SIG-M5 treated with dmso at 0.1 percent for 504 hours (cell line): ENCODE measurements around the gene GAL.

Experiments used
- DNase-seq: peaks from one replicate; lab custom pipeline; 2025; ENCODE audit not compliant: unreplicated experiment; lab: John Stamatoyannopoulos, UW

Gene GAL

GRCh38 chr11:68658661-68659060 lies 25.7 kb upstream of the GAL start:
- DNase-seq = no peak

DNA sequence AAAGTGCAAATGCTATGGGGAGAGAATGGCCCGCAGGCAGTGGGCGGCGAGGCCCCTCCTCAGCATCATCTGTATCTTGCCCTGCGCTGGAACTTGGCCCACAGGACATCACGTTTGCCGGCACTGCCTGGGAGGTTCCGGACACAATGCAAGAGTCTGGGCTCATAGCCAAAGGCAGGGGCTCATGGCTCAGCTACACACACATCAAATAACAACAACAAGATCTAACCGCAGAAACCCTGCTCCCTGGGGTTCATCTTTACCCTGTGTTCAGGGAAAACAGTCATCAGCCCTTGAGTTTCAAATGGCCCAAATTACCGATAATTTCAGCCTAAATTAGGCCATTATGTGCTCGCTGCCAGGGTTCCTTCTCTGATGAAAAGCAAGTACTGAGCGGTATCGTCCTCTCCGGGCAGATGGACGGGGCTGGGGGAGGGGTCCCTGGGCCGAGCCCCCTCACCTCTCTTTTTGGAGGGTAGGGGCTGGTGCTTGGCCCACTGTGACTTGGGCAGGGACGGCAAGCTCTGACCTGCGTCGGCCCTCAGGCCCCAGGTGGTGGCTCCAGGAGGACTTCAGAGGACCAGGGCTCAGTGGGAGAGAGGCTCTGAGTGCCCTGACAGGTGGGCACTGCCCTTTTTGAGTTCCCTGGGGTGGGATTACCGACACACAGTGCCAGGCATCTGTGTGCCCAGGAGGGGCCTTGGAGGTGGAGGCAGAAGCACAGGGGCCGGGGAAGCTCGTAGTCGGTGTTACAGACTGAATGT lies 25.0 kb upstream of the GAL start:
- no peak for DNase-seq

DNA sequence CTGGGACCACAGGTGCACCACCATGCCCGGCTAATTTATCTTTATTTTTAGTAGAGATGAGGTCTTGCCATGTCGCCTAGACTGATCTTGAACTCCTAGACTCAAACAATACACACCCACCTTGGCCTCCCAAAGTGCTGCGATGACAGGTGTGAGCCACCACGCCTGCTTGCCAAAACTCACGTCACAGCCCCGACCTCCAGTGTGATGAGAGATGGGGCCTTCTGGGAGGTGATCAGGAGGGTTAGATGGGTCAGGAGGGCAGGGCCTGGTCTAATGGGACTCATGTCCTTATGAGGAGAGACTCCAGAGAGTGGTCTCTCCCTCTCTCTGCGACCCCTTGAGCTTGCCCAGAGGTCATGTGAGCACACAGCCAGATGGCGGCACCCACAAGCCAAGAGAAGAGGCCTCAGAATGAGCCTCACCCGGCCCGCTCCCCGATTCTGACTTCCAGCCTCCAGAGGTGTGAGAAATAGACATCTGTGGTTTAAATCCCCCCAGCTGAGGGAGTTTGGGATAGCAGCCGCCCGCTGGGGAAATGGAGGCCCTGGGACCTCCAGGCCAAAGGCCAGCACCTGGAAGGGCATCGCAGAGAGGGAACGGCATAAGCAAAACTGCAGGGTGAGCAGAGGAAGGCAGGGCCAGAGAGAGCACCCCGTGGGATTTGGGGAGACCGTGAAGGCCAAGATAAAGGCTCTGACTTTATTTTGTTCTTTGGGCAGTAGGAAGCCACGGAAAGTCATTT lies 24.1 kb upstream of the GAL start:
- DNase-seq = no peak

GRCh38 chr11:68661014-68661413 lies 23.3 kb upstream of the GAL start:
- no peak for DNase-seq

- DNase-seq = no peak
Observed at GRCh38 chr11:68661697-68662603, 22.4 kb upstream of the GAL start.

DNA sequence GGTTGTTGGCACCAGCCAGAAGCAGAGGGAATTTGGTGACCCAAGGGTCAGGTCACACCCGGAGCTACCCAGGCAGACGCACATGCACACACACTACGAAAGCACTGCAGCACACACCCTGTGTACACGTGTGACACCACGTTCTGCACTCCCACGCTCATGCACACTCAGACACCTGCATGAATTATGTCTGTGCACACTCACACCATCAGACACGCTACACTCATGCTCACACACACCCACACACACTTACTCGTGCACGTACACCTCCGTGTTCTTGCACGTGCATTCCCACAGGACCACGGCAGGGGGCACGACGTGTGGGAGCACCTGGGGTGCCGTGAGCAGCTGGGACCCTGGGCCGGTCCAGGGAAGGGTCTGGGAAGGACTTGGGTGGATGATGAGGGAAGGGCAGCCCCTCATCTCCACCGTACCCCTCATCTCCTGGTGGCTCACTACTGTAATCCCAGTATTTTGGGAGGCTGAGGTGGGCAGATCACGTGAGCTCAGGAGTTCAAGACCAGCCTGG lies 20.8 kb upstream of the GAL start:
- DNase-seq = no peak

DNA sequence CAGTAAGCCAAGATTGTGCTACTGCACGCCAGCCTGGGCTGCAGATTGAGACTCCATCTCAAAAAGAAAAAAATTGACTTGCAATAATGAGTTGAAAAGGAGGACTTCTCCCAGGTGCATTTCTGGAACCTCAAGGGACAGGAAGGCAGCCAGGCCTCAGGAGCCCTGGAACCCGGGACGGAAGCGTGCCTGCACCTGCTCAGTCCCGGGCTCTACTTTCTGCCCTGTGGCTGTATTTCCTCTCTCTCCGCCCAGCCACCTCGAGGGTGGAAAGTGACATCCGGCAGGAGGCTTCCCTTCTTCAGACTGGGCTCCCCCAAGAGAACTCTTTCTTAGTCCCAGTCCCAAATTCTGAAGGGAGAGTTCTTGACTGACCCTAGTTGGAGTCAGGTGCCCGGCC lies 20.2 kb upstream of the GAL start:
- no peak for DNase-seq

- no peak for DNase-seq
Observed at GRCh38 chr11:68664906-68665305, 19.4 kb upstream of the GAL start.

GRCh38 chr11:68665436-68665835 lies 18.9 kb upstream of the GAL start:
- DNase-seq = no peak

GRCh38 chr11:68666849-68667248 lies 17.5 kb upstream of the GAL start:
- no peak for DNase-seq

DNA sequence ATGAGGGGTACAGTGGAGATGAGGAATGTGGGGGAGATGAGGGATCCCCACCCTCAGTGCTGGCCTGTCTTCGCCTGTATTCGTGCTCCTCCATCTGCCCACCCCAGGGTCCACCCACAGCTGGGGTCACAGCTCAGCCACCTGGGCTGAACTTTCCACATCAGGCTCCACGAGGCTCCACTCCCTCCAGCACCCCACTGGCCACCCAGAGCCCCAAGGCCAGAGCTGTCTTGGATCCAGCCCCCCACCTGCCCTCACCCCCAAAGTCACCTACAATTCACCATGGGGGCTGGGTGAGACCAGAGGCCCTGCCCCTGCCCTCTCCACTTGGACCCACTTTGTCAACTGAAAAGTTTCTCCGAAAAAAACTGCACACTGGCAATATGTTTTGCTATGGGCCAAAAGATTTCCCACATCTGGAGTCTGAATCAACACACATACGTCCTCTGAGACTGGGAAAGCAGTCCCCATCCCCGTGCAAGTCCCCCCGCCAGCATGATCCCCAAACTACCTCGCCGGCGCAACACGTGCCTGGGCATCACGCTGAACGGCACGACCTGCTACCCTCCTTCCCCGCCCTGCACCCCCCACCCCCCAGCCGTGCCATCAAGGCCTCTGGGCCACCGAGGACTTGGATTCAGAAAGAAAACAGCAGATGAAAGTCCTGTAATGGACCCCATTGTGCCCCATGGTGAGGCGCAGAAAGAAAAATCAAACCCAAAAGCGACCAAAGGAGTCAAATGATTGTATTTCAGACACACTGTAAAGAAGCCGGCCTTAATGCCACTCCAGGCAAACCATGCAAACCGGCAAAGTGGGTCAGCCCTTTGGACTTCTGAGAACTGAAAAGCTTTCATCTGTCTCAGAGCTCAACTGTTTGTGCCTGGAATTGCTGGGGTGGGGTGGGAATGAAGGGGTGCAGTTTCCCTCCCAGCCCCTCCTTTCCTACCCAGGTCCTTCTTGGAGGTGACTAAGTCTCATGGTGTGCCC lies 16.5 kb upstream of the GAL start:
- no peak for DNase-seq

DNA sequence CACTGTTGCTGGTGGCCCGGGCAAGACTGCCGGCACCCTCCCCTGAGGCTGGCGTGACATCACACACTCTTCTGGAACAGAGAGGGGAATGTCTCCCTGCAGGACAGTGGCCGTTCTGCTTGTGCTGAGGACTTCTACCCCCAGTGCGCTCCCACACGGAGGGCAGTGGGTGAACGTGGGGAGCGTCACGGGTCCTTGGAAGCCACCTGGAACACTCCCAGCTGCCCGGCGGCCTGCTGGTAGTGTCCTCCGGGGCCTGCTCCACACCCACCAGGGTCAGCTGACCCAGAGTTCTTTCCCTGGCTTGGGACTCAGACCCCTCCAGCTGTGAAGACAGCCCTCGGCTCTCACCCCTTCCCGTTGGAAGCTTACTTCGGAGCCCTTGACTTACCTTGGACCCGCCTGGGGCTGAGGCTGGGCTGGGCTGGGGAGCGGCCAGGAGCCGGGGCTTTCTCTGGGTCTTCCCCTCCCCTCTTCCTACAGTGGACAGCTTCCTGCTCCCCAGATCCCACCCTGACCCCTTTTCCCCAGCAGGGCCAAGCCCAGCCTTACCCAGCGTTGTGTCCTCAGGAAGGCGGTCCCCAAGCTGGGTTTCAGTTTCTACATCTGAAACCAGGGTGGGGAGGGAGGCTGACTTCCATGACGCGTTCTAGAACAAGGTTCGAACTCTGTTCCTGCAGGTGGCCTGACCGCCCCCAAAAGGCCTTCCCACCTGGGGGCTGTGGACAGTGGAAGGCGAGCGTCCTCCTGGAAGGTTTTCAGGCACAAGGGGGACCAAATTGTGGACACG lies 14.8 kb upstream of the GAL start:
- no peak for DNase-seq

GRCh38 chr11:68670208-68670992 lies 13.9 kb upstream of the GAL start:
- DNase-seq = no peak

DNA sequence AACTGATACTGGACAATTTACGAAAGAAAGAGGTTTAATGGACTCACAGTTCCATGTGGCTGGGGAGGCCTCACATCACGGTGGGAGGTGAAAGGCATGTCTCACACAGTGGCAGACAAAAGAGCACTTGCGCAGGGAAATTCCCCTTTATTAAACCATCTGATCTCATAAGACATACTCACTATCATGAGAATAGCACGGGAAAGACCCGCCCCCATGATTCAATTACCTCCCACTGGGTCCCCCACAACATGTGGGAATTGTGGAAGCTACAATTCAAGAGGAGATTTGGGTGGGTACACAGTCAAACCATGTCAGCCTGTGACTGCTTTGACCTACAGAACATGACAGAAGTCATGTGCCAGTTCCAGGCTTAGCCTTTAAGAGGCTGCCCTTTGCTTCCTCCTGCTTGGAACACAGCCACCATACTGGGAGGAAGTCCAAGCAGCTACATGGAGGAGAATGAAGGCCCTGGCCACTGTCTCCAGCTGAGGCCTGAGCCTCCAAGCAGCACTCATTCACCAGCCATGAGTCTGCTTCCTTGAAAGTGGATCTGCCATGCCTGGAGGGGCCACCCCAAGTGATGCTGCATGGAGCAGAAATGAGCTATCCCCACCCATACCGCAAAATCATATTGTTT lies 10.9 kb upstream of the GAL start:
- DNase-seq = no peak

GRCh38 chr11:68673991-68674390 lies 10.4 kb upstream of the GAL start:
- DNase-seq = no peak

DNA sequence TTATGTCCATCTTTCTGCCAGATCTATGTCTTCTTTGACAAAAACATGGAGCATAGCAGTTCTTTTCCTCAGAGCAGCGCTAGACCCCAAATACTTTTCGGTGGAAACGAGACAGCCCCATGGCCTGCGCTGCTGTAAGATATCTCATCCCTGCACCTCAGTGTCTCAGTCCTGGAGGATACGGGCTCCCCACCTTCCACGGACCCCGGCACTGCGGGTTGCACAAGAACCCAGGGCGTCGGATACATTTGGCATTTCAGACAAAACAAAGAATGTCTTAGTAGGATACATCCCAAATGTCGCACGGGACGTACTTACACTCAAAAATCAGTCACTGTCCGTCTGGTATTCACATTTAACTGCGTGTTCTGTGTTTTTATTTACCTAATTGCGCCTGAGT lies 9.9 kb upstream of the GAL start:
- DNase-seq = no peak

DNA sequence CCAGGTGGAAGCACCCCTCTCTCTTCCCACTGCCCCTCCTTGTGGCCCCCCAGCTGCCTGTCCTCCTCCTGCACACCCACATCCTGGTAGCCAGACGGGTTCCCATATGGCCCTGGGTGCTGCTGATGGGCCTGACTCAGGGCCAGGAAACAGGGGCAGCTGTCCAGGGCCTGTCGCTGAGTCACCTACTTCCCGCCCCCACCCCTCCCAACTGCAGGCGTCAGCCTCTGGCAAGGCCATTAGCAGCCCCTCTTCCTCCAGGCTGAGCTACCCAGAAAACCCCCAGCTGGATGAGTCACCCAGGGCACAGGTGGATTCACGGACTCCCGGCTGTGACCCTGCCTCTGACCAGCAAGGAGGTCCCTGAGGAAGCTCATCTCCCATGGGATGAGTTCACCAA lies 6.9 kb upstream of the GAL start:
- no peak for DNase-seq

GRCh38 chr11:68678031-68678441 lies 6.3 kb upstream of the GAL start:
- DNase-seq = no peak
